ENCODE measurements around the gene PHF13. TPM values are rescaled to one million over a fixed set of nuclear protein-coding genes. Genes with fewer than 3 reads are reported as not detected.
A peak's percentile ranks its signal among the peaks of the same experiment; 100 is the strongest.

The PHF13 gene
- total and polyA plus RNA-seq, 9 of the 15 experiments (the other 6 are each of a cell fraction or from before 2014, with no cell fraction given): 1.8 to 36.1 (median 11.7) TPM

DNA sequence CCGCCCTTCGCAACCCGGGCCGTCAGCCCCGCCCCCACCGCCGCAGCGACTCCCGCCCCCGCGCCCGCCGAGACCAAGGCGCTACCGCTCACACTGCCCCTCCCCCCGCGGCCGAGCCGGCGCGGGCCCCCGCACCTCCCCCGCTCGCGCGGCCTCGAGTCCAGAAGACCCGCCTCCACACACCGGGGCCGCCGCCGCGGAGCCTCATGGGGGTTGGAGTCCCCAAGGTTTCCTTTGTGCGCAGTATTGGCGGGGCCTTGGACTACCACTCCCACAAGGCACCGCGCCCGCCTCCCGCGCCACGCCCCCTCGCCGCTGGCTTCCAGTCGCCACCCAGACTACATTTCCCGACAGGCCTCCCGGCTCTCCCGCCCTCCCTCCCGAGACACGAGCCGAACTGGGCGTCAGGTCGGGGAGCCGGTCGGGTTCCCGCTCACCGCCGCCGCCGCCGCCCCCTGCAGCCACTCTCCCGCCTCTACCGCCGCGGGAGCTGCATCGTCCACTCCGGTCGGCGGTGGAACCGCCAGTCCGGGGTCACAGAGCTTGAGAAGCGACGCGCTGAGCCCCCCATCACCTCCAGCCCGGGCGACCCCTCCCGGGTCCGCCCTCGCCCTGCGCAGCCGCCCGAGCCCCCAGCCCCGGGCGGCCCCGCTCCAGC is at the start of gene PHF13 (continued):
- no peak for TF ChIP-seq ZNF311 (CRISPR knock-in tag; IDR thresholded peaks at IDR 0.05)
- TF ChIP-seq CTCFL (IDR thresholded peaks at IDR 0.05; ENCODE audit: borderline replicate concordance, insufficient read depth, low read depth, low read length, poor library complexity, severe bottlenecking): no peak
- TF ChIP-seq TFAP4 (CRISPR knock-in tag; IDR thresholded peaks at IDR 0.05; ENCODE audit: borderline replicate concordance): peak; percentile 83
- TF ChIP-seq FOXP4 (CRISPR knock-in tag; IDR thresholded peaks at IDR 0.05; ENCODE audit: borderline replicate concordance): no peak
- TF ChIP-seq ZNF12 (CRISPR knock-in tag; IDR thresholded peaks at IDR 0.05): no peak
- no peak for TF ChIP-seq ETV1 (tag; conservative IDR thresholded peaks at IDR 0.05; ENCODE audit: low read depth)
- TF ChIP-seq TAF1 (IDR thresholded peaks at IDR 0.05; ENCODE audit: control insufficient read depth, extremely low read depth, insufficient read depth, low read length, severe bottlenecking): peak; percentile 80
- TF ChIP-seq, protein P1, sequence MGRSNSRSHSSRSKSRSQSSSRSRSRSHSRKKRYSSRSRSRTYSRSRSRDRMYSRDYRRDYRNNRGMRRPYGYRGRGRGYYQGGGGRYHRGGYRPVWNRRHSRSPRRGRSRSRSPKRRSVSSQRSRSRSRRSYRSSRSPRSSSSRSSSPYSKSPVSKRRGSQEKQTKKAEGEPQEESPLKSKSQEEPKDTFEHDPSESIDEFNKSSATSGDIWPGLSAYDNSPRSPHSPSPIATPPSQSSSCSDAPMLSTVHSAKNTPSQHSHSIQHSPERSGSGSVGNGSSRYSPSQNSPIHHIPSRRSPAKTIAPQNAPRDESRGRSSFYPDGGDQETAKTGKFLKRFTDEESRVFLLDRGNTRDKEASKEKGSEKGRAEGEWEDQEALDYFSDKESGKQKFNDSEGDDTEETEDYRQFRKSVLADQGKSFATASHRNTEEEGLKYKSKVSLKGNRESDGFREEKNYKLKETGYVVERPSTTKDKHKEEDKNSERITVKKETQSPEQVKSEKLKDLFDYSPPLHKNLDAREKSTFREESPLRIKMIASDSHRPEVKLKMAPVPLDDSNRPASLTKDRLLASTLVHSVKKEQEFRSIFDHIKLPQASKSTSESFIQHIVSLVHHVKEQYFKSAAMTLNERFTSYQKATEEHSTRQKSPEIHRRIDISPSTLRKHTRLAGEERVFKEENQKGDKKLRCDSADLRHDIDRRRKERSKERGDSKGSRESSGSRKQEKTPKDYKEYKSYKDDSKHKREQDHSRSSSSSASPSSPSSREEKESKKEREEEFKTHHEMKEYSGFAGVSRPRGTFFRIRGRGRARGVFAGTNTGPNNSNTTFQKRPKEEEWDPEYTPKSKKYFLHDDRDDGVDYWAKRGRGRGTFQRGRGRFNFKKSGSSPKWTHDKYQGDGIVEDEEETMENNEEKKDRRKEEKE (IDR thresholded peaks at IDR 0.05; ENCODE audit: borderline replicate concordance in 1 of 2, control insufficient read depth in 1 of 2, low read depth in 2 of 2, low read length in 1 of 2): no peak
- no peak for TF ChIP-seq GATAD2B (IDR thresholded peaks at IDR 0.05; ENCODE audit: borderline replicate concordance)
- TF ChIP-seq POU5F1 (IDR thresholded peaks at IDR 0.05; ENCODE audit: borderline replicate concordance, low read depth, low read length, partially characterized antibody): peak; percentile 84
- TF ChIP-seq, protein P2, sequence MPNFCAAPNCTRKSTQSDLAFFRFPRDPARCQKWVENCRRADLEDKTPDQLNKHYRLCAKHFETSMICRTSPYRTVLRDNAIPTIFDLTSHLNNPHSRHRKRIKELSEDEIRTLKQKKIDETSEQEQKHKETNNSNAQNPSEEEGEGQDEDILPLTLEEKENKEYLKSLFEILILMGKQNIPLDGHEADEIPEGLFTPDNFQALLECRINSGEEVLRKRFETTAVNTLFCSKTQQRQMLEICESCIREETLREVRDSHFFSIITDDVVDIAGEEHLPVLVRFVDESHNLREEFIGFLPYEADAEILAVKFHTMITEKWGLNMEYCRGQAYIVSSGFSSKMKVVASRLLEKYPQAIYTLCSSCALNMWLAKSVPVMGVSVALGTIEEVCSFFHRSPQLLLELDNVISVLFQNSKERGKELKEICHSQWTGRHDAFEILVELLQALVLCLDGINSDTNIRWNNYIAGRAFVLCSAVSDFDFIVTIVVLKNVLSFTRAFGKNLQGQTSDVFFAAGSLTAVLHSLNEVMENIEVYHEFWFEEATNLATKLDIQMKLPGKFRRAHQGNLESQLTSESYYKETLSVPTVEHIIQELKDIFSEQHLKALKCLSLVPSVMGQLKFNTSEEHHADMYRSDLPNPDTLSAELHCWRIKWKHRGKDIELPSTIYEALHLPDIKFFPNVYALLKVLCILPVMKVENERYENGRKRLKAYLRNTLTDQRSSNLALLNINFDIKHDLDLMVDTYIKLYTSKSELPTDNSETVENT (CRISPR knock-in tag; IDR thresholded peaks at IDR 0.05): no peak
- TF ChIP-seq EWSR1 (IDR thresholded peaks at IDR 0.05; ENCODE audit: borderline replicate concordance, low read depth, partially characterized antibody): no peak
- TF ChIP-seq BMI1 (IDR thresholded peaks at IDR 0.05; ENCODE audit: low read length): no peak

All from K562 (cell line).